GM12872 (cell line): ENCODE data around the gene SAP130.

Experiments
- CTCF ChIP-seq: IDR thresholded peaks from 3 replicates; pipeline ENCODE4 v1.5.1; 2011; ENCODE audit warnings: low read depth, mild to moderate bottlenecking, low read length, moderate library complexity; ENCODE audit not compliant: insufficient read depth

SAP130 gene

GRCh38 chr2:127969446-127969845, 58.4 kb downstream of the SAP130 start:
- no peak for TF ChIP-seq CTCF

DNA sequence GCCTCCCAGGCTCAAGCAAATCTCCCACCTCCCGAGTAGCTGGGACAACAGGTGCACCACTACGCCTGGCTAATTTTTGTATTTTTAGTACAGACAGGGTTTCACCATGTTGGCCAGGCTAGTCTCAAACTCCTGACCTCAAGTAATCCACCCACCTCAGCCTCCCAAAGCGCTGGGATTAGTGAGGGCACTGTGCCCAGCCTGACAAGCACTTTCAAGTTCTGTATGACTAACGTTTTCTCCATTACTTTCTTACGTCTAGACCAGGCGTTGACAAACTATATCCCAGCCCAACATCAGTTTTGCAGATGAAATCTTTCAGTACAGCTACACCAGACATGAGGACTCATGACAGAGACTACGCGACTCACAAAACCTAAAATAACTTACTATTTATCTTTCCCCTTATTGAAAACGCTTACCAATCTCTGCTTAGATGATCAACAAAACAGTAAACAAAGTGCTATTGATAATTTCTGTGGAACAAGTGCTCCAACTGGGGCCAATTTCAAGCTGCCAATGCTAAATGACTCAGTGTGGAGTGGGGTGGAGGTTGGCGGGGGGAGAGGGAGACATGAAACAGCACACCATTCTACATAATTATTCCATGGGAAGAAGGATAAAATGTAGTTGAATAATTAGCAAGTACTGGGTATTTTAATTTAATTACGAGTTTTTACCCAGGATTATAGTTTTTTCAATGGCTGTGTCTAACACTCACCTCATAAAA, 59.1 kb downstream of the SAP130 start:
- no peak for TF ChIP-seq CTCF

DNA sequence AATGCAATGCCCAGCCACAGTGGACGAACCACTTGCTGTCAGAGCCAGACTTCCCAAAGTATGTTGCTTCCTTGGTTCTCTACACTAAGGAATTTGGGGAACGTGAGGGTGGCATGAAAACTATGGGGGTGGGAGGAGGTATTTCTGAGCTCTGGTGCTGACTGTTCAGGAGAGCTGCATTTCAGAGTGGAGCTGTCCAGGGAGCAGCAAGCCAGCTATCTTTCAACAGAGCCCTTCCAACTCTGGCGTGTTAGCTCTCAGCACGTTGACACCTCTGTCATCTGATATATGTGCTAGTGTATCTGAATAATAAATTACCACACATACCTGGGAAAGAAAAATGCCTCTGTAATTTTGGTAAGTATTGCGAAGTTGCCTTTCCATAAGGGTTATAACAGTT, 66.1 kb downstream of the SAP130 start:
- no peak for TF ChIP-seq CTCF

DNA sequence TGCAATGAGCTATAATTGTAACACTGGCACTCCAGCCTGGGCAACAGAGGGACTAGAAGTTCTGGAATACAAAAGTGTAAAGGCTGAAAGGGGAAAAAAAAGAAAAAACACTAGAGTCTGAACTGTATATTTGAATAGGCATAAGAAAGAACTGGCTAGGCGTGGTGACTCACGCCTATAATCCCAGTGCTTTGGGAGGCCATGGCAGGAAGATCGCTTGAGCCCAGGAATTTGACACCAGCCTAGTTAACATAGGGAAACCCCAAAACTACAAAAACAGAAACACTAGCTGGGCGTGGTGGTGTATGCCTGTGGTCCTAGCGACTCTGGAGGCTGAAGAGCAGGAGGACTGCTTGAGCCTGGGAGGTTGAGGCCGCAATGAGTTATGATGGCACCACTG, 70.6 kb downstream of the SAP130 start:
- TF ChIP-seq CTCF: no peak

DNA sequence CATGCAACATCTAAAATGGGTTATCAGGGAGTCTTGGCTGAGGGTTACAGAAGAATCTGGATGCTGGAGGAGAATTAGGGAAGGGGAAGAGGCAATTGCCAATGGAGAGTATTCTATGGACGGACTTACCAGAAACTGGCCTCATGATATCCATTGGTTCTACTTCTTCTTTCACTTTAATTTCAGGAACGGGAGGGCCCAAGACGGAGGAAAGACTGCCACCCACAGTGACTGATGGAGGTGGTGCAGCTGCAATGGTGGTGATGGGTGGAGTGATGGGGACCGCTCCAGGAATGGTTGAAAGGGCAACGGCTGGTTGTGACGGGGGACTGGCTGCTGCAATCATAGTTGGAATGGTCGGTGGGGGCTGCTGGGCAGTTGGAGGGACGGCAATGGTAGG, 73.0 kb downstream of the SAP130 start:
- TF ChIP-seq CTCF: no peak

DNA sequence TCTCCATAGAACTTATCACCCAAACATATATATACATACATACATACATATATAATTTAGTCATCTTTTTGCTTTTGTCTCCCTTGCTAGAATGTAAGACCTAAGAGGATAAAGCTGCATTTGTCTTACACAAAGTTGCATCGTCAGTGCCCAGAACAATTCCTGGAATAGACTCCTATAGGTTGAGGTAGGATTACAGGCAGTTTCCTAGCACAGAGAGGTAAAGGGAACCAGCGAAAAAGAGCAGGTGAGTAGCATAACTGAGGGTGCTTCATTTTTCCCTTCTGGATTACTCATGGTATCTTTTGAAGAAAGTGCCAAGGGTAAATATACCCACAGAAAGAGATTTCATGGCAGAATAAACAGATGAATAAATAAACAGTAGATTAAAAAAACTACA, 74.0 kb downstream of the SAP130 start:
- no peak for TF ChIP-seq CTCF

DNA sequence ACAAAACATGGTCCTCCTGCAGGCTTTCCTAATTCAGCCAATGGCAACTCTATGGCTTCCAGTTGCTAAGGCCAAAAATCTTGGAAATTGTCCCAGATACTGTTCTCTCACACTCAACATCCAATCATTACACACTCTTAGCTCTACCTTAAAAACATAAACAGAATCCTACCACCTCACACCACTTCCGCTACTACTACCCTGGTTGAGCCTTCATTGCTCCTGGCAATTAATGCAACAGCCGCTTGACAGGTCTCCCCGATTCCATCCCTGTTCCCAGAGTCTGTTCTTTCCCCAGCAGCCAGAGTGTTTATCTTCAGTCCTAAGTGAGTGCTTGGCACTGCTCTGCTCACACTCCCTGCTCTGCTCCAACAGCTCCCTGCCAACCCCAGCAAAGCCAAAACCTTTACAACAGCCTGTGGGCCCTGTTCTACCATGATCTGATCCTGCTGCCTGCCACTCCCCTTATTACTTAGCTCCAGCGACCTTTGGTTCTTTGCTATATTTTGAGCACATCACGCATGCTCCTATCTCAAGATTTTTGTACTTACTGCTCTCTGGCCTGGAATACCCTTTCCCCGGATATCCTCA, 74.6 kb downstream of the SAP130 start:
- no peak for TF ChIP-seq CTCF
